CD4-positive, alpha-beta T cell treated with Interferon gamma for 1 hour (primary cell): ENCODE data around the gene KCTD2.
A peak's percentile ranks its signal among the peaks of the same experiment; 100 is the strongest.
"Not testable (repeated sequence)": the region's sequence is repeated elsewhere in the genome, so short reads cannot be mapped to it uniquely, and the experiment has no call there.

ENCODE experiments used
- DNase-seq: peaks from one replicate; pipeline ENCODE4 v3.0.0-alpha.2; 2020

KCTD2 gene

DNA sequence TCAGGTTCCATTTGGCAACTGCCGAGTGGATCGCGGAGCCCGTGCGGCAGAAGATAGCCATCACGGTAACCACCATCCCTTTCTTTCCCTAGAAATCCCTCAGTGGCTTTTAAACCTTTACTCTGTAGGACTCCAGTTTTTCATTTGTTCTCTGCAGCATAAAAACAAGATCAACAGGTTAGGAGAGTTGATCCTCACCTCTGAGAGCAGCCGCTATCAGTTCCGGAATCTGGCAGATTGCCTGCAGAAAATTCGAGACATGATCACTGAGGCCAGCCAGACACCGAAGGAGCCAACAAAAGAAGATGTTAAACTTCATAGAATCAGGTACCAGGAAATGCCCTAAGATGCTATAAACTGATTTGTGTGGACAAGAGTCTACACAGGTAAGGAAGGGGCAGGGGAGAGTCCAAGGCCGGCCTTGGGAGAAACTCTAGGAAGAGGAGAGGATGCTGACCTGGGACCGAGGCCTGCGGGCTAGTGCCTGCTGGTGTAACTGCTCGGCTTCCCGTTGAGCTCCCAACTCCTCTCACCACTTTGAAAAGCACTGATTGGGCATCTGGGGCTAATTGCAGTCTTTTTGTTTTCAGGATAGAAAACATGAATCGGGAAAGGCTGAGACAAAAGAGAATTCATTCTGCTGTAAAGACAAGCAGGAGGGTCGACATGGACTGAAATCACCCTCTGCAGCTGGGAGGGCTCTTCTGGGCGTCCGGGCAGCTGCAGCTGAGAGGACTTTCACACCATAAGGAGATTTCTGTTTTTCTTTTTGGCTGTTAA is 26.5 kb upstream of the KCTD2 start:
- no peak for DNase-seq

GRCh38 chr17:75024686-75025397 is 22.2 kb upstream of the KCTD2 start:
- peak; percentile 42 for DNase-seq

- not testable (repeated sequence) for DNase-seq
Observed at GRCh38 chr17:75025398-75025734, 21.7 kb upstream of the KCTD2 start.

DNA sequence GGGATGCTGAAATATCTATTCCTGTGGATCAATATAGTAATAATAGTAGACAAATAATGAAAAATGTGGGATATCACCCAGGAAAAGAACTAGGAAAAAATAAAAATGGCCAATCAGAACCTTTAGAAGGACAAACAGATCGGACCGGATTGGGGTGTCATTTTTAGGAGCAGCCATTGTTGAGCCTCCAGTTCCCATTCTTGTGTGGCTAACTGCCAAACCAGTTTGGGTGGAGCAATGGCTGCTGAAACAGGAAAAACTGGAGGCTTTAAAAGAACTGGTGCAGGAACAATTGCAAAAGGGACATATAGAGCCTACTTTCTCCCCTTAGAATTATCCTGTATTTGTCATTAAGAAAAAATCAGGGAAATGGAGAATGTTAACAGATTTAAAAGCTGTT is 20.4 kb upstream of the KCTD2 start:
- DNase-seq: not testable (repeated sequence)

- no peak for DNase-seq
Observed at GRCh38 chr17:75030161-75030560, 16.9 kb upstream of the KCTD2 start.

- DNase-seq: peak; percentile 67
Observed at GRCh38 chr17:75031972-75032719, 14.9 kb upstream of the KCTD2 start.

- no peak for DNase-seq
Observed at GRCh38 chr17:75032720-75033280, 14.2 kb upstream of the KCTD2 start.

DNA sequence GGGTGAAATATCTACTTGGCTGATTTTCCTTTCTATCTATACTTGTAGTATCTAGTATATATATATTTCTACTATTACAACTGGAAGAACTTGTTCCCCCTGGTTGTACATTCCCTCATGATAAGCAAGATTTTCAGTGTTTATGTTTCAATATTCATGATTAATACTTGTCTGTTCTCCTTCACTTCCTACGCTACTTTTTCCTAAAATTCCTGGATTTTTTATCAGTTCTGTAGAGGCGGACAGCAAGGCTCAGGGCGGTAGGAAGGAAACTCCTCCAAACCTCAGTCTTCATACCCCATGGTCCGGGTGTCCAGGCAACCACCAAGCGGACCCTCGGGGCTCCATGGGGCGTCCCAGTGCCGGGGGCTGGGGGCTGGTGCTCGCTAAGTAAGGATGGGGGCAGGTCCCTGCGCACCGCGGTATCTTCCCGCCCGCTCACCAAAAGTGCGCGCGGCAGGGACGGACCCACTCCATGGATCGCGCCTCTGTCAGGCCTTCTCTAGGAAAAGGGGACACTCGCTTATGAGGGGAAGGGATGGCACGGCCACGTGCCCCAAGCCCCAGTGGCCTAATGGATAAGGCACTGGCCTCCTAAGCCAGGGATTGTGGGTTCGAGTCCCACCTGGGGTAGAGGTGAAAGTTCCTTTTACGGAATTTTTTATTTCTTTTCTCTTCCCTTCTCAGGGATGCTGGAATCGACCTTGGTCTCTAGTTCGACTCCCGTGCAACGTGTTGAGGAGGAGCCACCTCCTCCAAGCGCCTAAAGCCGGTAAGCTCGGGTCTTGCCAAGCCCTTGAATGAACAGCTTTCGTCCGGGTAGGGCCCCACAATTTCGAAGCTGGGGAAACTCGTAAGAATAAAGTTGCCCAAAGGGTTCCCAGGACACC is 13.4 kb upstream of the KCTD2 start:
- DNase-seq: peak; percentile 88

DNA sequence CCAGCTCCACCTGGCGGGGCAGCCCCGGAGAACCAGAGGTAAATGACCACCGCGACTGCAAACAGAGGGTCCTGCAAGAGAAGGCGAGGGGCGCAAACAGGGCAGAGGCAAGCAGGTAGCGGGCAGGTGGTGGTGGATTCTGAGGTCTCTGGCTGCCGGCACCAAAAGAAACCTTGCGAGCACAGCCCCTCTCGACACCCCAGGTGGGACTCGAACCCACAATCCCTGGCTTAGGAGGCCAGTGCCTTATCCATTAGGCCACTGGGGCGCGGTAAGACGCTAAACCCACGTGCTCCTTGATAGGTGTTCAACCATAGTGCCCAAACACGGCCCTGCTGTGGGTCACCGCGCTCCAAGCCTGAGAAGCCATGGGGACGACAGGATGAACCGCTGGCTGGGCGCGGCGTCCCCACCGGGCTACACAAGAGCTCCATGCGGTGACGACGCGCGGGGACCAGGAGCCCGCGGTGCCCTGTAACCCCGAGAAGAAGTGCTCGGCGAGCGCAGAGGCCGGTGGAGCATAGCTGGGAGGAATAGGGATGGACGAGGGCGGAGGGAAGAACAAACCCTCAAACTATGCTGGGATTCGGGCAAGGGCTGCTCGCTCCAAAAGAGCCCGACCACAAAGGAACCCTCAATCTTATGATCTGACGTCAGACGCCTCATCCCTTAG is 12.7 kb upstream of the KCTD2 start:
- DNase-seq: peak; percentile 86

DNA sequence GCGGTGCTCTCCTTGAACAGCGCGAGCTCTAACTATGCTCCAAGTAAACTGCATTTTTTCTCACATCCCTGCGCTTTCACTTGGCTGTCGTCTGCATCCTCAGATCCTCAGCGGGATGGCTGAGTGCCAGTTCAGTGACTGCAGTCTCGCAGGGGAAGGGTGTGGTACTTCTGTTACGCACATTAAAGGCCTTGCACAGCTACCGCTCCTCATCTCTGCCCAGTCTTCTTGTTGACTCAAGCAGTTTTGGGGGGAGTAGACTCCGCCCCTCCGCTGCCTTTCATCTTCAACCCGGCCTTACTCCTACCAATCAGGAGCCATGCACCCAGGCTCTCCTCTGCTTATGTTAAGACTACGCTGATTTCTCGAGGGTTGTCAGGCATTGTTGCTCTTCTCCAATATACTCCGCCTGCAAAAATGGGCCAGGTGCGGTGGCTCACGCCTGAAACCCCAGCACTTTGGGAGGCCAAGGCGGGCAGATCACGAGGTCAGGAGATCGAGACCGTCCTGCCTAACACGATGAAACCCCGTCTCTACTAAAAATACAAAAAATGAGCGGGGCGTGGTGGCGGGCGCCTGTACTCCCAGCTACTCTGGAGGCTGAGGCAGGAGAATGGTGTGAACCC is 10.3 kb upstream of the KCTD2 start:
- DNase-seq: peak; percentile 93

GRCh38 chr17:75039238-75039637 is 7.8 kb upstream of the KCTD2 start:
- no peak for DNase-seq

DNA sequence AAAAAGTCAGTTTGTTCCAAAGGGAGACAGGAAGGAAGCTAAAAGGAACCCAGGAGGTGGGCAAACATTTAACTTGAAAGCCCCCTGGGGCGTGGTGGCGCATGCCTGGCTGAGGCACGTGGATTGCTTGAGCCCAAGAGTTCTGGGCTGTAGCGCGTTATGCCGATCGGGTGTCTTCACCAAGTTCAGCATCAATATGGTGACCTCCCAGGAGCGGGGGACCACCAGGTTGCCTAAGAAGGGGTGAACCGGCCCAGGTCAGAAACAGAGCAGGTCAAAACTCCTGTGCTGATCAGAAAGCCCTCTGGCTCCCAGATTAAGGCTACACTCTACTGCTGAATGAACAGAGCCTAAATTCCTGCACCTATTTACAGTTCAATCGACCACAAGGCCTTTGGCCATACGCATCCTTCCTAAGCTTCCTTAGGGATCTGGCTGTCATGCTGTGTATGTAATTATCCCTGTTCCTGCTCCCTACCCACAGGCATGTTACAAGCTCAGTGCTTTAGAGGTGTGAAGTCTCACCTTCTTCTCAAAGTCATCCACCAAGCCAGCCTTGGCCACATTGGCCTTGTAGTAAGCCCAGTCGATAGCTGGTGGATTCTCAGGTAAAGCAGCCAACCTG is 5.3 kb upstream of the KCTD2 start:
- DNase-seq: no peak

- DNase-seq: not testable (repeated sequence)
Observed at GRCh38 chr17:75043789-75044188, 3.2 kb upstream of the KCTD2 start.

GRCh38 chr17:75044716-75045115 is 2.3 kb upstream of the KCTD2 start:
- DNase-seq: no peak

GRCh38 chr17:75045946-75046406 is 1.0 kb upstream of the KCTD2 start:
- DNase-seq: not testable (repeated sequence)

DNA sequence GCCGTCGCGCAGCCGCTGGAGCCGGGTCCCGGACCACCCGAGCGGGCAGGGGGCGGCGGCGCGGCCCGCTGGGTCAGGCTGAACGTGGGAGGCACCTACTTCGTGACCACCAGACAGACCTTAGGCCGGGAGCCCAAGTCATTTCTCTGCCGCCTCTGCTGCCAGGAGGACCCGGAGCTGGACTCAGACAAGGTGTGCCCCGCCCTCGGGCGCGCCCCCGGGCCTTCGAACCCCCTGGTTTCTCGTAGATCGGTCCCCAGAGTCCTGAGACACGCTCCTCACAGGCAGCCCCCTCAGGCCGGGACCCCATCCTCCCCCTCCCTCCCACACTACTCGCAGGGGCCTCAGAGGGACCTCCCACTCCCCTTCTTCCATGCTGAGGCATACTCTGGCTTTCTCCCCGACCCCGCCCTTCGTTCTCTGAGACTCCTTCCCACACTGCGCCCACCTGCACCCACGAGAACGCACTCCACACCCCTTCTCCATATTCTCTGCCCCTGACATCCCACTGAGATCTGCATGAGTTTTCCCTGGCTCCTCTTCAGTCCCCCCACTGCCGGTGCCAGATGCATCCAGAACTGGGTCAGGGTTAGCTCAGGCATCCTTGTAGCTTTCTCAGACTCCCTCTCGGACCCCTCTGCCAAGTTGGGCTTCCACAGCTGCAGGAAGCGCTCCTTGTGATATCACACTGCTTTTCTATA is 523 bp downstream of the KCTD2 start:
- DNase-seq: peak; percentile 9

DNA sequence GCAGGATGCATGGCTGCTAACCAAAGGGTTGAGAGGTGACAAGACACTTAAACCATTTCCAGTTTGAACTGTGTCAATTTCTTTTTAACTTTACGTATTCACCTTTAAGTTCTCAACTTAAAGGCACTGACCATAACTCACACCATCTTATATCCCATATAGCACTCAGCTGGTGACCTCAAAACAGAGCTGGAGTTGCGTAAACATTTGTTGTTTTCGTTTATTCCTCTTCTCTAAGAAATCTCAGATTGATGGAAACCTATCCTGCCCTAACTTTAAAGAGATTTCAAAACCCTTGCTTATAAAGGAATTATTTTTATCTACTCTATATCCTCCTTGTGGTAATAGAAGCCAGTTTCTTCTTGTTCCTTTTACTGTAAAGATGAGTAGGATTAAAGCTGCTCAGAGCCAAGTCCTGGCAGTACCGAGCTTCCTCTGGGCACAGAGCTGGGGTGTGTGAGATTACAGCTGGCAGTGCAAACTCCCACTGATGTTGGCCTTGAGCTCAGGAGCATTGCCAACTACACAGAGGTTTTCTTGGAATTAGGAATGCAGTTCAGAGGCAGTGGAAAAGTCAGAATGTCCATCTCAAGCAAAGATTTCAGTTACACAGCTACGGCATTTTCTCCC is 1.3 kb downstream of the KCTD2 start:
- DNase-seq: no peak

- DNase-seq: no peak
Observed at GRCh38 chr17:75049057-75049456, 2.0 kb downstream of the KCTD2 start.

DNA sequence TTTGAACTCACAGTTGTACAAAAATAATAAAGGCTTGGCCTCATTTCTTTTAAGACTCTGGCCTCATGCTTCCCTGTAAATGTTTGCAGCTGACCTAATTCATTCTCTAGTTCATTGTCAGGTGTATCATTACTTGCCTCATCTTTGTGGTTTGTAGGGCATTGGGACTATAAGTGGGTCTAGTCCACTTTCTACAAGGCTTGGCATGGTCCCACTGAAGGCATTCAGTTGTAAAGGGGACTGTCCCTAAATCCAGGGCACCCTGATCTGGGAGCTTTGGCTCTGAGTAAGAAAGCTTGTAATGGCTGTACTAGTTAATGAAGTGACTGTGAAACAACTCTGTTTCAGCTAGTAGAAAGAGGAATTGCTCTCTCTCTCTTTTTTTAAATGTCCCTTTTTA is 2.7 kb downstream of the KCTD2 start:
- DNase-seq: no peak

GRCh38 chr17:75051941-75052340 is 4.9 kb downstream of the KCTD2 start:
- DNase-seq: no peak
